Activated effector memory CD4-positive, alpha-beta T cell treated with anti-CD3 and anti-CD28 coated beads, Interleukin-2, amount 50 U/mL, for 16 hours (primary cell): ENCODE data around the gene TUT1.
A peak's percentile ranks its signal among the peaks of the same experiment; 100 is the strongest.
"Not testable (repeated sequence)": the region's sequence is repeated elsewhere in the genome, so short reads cannot be mapped to it uniquely, and the experiment has no call there.

ENCODE experiments used
- DNase-seq: peaks from one replicate; pipeline ENCODE4 v3.0.0-alpha.2; 2020

Gene TUT1

GRCh38 chr11:62603776-62604299 is 12.5 kb upstream of the TUT1 start:
- no peak for DNase-seq

DNA sequence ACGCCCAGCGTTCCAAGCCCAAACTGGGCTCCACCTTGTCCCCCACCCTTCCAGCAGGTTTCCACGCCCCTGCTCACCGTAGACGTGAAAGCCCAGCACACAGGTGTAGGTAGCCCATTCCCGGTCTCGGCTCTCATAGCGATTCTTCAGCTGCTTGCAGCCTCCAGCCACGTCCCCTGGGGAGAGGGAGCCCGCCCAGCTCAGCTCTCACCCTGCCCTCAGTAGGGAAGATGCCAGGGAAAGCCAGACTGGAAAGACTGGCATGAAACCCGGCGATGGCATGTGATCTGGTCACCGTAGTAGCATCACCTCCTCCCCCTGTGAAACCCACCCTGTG is 11.7 kb upstream of the TUT1 start:
- DNase-seq, result no peak

DNA sequence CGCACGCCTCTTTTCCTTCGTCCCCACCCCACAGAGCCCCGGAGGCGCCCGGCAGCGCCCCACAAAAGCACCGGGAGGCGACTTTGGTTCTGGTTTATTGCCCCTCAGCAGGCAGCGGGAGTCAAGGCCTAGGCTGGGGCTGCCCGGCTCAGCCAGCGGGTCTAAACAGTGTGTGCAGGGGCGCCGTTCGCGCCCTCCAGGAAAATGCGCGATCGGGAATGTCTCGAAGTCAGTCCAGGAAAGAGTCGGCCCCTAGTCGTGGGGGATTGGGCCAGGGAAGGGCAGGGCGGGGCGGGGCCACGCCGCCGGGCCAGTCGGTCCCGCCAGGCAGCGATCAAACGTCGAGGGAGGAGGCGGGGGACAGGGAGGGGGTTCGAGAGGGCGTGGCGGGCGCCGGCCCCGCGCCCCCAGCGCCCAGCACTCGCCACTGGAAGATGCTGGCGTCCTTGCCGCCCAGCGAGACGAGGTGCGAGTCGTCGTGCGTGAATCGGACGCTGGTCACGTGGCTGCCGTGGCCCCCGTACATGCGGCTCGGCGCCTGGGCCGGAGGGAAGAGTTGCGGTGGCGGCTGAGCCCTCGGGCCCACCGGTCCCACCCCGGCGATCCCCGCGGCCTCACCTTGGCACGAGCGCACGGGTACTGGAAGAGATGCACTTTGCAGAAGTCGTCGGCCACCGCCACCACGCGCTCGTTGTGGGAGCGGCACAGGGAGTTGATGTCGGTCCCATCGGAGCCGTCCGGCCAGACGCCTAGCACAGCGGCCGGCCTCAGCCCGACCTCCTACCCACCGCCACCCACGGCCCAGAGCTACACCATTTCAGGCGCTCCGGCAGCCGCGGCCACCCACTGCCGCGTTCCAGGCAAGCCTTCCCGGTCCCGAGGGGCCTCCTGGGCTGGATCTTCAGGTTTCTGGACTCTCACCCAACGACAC is 11.1 kb upstream of the TUT1 start:
- peak; percentile 69 for DNase-seq

- peak; percentile 100 for DNase-seq
These were observed 10.2 kb upstream of the TUT1 start, which contains the start of gene MTA2 for GRCh38 chr11:62601372-62602140. TSS of gene MTA2 (minus strand) at chr11:62601865. CDS start at chr11:62601450, 415 bp downstream.

GRCh38 chr11:62601122-62601371 is 9.7 kb upstream of the TUT1 start:
- DNase-seq, result peak; percentile 85

- DNase-seq, result no peak
These were observed 9.2 kb upstream of the TUT1 start for GRCh38 chr11:62600367-62601121.

- peak; percentile 70 for DNase-seq
These were observed 8.6 kb upstream of the TUT1 start for GRCh38 chr11:62599901-62600300.

DNA sequence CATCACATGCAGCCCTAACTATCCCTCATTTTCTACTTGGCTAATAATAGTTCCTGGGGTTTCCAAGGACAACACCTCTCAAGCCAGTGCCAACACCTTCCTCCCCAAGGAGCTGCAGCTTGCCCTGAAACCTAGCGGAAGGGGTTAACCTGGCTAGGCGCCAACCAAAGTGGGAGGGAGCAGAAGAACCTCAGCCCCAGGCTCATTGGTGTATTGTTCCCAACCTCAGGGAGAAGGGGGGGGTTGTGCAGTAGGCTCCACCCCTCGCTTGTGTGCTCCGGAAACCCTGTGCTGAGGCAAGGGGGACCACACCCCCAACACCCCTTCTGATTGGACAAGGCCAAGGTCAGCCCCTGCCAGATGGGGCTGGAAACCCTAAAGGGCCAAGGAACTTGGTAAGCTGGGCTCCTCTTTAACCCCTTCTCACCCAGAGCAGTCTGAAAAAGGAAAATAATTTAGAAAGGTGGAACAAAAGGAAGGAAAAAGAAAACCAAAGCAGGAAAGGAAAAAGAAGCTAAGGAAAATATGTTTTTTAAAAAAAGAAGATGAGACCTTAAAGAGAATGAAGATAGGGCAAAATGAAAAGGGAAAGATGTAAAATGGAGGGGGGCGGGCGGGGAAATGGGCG is 7.9 kb upstream of the TUT1 start:
- DNase-seq, result peak; percentile 98

DNA sequence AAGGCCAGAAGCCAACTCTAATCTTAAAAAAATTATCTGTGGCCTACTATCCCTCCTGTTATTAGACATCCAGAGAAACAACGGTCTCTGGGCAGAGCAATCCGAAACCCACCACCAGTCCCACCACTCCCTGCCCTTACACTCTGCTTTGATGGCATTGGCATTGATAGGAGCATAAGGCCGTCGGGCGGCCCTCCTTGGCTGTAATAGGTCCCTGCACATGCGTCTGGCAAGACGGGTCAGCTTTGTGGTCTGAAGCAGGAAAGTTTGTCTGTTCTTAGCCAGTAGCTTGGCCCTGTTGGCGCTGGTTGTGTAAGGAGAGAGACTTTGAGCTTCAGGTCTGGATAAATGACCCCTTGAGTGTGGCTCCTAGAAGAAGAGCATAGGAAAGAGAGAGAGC is 3.8 kb upstream of the TUT1 start:
- DNase-seq, result no peak

DNA sequence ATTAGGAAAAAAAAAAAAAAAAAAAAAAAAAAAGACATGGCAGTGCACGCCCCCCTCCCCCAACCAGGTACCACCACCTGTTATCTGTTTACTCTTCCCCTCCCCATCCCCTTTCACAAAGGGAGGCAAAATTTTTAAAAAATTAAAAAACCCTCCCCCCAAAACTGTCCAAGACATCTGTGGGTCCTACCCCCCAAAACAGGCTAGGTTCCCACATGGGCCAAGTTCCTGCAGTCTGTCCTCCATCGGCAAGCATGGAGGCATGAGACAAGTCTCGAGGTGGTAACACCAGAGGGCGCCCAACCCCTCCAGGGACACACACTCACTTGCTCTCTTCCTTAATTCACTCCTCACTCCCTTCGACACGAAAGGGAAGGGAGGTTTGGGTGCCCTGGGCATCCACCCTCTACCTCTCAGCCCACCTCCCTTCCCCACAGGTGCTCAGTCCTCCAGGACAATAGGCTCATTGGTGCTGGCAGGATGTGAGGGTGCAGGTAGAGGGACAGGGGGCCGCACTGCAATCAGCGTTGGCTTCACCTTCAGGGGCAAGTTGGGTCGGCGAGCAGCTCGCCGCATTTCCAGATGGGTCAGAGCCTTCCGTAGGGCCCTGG is 2.2 kb upstream of the TUT1 start:
- peak; percentile 92 for DNase-seq

- DNase-seq, result no peak
These were observed 1.7 kb upstream of the TUT1 start for GRCh38 chr11:62592989-62593421.

GRCh38 chr11:62592146-62592815 is 958 bp upstream of the TUT1 start:
- DNase-seq, result no peak

GRCh38 chr11:62588966-62589637 is 2.2 kb downstream of the TUT1 start:
- no peak for DNase-seq

- not testable (repeated sequence) for DNase-seq
These were observed 6.0 kb downstream of the TUT1 start for GRCh38 chr11:62585356-62585755.

DNA sequence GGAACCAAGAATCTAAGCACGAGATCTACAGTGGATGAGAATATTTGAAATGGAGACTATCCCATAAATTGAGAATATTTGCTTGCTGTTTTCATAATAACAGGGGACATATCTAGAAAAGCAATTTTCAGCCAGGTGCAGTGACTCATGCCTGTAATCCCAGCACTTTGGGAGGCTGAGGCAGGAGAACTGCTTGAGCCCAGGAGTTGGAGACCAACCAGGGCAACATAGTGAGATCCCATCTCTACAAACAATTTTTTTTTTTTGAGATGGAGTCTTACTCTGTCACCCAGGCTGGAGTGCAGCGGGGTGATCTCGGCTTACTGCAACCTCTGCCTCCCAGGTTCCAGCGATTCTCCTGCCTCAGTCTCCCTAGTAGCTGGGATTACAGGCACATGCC is 9.6 kb downstream of the TUT1 start:
- not testable (repeated sequence) for DNase-seq

GRCh38 chr11:62580959-62581715 is 10.2 kb downstream of the TUT1 start:
- DNase-seq, result no peak

DNA sequence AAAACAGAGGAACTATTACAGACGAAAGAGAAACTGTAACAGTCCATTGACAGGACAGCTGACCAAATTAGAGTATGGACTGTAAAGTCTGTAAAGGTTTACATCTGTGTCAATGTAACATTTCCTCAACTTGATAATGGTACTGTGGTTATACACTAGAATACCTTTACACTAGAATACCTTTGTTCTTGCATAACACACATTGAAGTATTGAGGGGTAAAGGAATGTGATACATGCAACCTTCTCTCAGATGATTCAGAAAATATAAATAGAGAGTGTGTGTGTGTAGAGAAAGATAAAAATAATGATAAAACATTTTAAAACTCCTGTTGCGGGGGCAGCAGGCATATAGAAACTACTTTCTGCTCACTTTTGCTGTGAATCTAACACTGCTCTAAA is 12.1 kb downstream of the TUT1 start:
- DNase-seq, result no peak

DNA sequence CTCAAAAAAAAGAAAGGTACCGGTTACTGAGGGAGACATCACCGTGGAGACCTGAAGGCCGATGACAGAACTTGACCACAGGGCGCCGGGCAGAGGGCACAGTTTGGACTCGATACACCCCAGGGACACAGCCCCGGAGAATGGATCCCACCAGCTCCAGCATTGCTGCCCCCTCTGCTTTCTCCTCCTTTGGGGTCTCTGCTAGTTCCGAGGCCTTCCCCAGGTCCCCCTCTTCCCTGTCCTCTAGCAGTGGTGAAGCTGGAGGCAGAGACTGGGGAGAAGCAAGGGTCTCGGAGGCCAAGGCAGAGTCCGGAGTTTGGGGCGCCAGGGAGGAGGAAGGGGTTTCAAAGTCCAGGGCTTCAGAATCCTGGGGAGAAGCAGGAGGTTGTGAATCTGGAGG is 12.8 kb downstream of the TUT1 start:
- no peak for DNase-seq

GRCh38 chr11:62577046-62577714 is 14.1 kb downstream of the TUT1 start:
- DNase-seq, result no peak

GRCh38 chr11:62575837-62576236 is 15.5 kb downstream of the TUT1 start:
- no peak for DNase-seq
